NCI-H128 (cell line): ENCODE measurements around the gene RGS7.
"Not testable (repeated sequence)": the region's sequence is repeated elsewhere in the genome, so short reads cannot be mapped to it uniquely, and the experiment has no call there.

Experiments
- DNase-seq: peaks from one replicate; lab custom pipeline; 2025; ENCODE audit not compliant: unreplicated experiment; lab: John Stamatoyannopoulos, UW

The RGS7 gene

DNA sequence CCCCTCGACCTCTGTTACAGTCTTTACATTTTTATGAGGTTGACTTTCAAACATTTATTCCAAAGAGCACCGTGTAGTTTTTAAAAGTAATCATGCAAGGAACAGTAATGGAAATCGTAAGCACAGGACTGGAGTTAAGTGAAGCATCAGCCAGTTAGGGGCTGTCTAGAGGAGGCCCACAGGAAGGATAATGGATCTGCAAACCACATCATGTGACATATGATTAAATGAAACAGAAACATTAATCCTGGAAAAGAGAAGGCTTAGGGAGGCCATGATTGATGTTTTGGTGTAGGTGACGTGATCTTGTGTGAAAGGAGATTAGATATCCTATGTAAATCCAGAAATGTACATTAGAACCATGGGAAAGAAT lies 25.0 kb downstream of the RGS7 start:
- DNase-seq: no peak

- no peak for DNase-seq
Measured at GRCh38 chr1:241331328-241332036, 25.5 kb downstream of the RGS7 start.

- no peak for DNase-seq
Measured at GRCh38 chr1:241330619-241331327, 26.2 kb downstream of the RGS7 start.

- no peak for DNase-seq
Measured at GRCh38 chr1:241325456-241325855, 31.5 kb downstream of the RGS7 start.

GRCh38 chr1:241323514-241324195 lies 33.4 kb downstream of the RGS7 start:
- DNase-seq: no peak

- no peak for DNase-seq
Measured at GRCh38 chr1:241317676-241318075, 39.3 kb downstream of the RGS7 start.

- DNase-seq: no peak
Measured at GRCh38 chr1:241316372-241316771, 40.6 kb downstream of the RGS7 start.

- no peak for DNase-seq
Measured at GRCh38 chr1:241311056-241311746, 45.8 kb downstream of the RGS7 start.

- DNase-seq: no peak
Measured at GRCh38 chr1:241310451-241310850, 46.6 kb downstream of the RGS7 start.

- no peak for DNase-seq
Measured at GRCh38 chr1:241309651-241310050, 47.4 kb downstream of the RGS7 start.

GRCh38 chr1:241308471-241308870 lies 48.5 kb downstream of the RGS7 start:
- DNase-seq: no peak

DNA sequence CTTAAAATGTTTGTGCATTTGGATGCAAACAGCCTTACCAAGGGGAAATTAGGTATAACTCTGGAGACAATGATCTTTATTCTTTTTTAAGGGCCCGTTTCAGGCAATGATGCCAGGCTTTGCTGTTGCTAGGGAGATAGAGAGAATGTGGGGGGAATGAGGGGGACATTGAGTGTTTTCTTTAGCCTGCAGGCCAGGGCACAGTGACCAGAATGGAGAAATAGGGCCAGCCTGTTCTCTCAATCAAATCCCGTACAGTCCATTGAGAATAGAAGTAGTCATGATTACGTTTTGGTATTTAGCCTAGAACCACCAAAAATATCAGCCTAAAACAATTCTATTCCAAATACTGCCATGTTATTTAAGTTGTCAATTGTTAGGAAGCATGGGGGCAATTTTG lies 49.0 kb downstream of the RGS7 start:
- no peak for DNase-seq

DNA sequence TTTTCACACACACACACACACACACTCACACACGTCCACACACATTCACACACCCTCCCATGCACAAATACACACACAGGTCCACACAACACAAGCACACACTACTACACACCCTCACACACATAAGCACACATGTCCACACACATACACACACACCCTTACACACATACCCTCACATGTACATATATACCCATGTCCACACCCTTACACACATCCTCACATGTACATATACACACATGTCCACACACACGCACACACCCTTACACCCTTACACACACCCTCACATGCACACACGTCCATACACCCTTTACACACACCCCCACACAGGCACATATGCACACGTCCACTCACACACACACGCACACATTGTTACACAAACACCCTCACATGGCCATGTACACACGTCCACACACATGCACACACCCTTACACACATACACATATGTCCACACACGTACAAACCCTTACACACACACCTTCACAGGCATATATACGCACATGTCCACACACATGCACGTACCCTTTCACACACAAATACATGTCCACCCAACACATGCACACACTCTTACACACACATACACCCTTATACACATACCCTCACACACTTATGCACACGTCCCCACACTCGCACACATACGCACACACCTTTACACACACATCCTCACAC lies 50.7 kb downstream of the RGS7 start:
- no peak for DNase-seq

DNA sequence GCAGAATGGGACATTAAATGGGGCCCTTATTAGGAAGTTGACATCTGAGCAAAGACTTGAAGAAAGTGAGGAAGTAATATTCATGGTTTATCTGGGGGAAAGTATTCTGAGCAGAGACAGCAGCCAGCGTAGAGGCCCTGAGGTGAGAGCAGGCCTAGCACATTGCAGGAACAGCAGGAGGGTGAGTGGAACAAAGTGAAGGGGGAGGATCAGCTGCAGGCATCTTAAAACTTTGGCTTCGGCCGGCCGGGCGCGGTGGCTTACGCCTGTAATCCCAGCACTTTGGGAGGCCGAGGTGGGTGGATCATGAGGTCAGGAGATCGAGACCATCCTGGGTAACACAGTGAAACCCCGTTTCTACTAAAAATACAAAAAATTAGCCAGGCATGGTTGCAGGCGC lies 55.0 kb downstream of the RGS7 start:
- DNase-seq: not testable (repeated sequence)

- DNase-seq: no peak
Measured at GRCh38 chr1:241299347-241299746, 57.7 kb downstream of the RGS7 start.

DNA sequence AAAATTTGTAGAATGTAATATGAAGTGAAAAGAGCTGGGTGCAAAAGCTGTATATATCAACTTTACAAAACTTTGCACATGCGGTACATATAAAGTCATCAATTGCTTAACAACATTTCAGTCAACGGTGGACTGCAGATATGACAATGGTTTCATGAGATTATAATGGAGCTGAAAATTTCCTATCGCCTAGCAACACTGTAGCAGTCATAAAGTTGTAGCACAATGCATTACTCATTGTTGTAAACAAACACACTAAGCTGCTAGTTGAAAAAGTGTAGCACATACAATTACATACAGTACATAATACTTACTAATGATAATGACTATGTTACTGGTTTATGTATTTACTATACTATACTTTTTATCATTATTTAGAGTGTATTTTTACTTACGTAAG lies 64.0 kb downstream of the RGS7 start:
- no peak for DNase-seq

- not testable (repeated sequence) for DNase-seq
Measured at GRCh38 chr1:241291548-241291947, 65.5 kb downstream of the RGS7 start.

DNA sequence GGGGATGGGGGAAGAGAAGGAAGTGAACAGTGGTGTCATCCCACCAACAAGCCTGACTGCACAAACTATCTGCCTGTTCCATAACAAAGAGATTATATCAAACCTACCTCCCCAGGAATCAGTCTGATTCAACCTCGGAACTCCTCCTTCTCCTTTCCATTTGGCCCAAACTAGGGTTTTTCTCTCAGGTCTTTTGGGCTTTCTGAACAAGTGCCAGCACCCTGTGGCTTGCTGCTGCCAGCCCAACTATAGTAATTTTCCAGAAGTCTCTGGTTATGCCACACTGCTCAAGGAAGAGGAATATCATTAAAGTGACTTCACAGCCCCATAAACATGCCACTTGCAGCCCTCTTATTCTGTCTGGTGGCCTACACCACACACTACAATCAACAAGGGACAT lies 70.5 kb downstream of the RGS7 start:
- DNase-seq: no peak

GRCh38 chr1:241276391-241276790 lies 80.6 kb downstream of the RGS7 start:
- DNase-seq: no peak

DNA sequence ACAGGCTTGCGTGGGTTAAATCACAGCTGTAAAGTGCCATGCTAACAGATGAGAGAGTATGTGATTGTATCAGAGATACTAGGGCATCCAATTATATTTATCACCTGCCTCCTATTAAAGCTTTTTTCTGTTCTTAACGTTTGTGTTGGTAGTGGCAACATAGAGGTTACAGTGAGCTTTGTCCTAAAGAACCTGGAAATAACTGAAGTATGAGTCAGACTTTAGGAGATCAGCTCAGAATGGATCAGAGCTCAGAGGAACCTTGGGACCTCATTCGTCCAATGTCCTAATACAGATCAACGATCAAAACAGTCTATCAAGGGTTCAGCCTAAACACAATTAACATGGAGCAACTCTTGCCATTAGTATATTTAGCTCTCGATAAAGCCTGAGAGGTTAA lies 81.0 kb downstream of the RGS7 start:
- no peak for DNase-seq

GRCh38 chr1:241275226-241275625 lies 81.8 kb downstream of the RGS7 start:
- DNase-seq: no peak
